Fibroblast of lung (primary cell): ENCODE data around the gene C11orf58. TPM values are rescaled to one million over a fixed set of nuclear protein-coding genes. Genes with fewer than 3 reads are reported as not detected.
A peak's percentile ranks its signal among the peaks of the same experiment; 100 is the strongest.

Experiments used
- DNase-seq, 2 donors: peaks; one replicate each; pipeline versions ENCODE4 v3.0.0 to v3.0.0-alpha.2; 2010; ENCODE audit warnings: low read depth in 2 of 2
- H2AFZ ChIP-seq: 2 replicates; pipeline ENCODE4 v1.5.1; 2012; ENCODE audit warnings: low read length, control low read depth, inconsistent platforms
- H3K27ac ChIP-seq: 2 replicates; pipeline ENCODE4 v1.5.1; 2011; ENCODE audit warnings: low read length, control low read depth; ENCODE audit not compliant: insufficient read depth
- H3K27me3 ChIP-seq: 2 replicates; pipeline ENCODE4 v1.5.1; 2011; ENCODE audit warnings: mild to moderate bottlenecking, low read length; ENCODE audit not compliant: control insufficient read depth, insufficient read depth
- H3K36me3 ChIP-seq: 2 replicates; pipeline ENCODE4 v1.5.1; 2011; ENCODE audit warnings: low read length; ENCODE audit not compliant: control insufficient read depth, insufficient read depth
- H3K4me1 ChIP-seq: 2 replicates; pipeline ENCODE4 v1.5.1; 2011; ENCODE audit warnings: low read length; ENCODE audit not compliant: control insufficient read depth, insufficient read depth; ENCODE audit errors: extremely low read depth
- H3K4me2 ChIP-seq: 2 replicates; pipeline ENCODE4 v1.5.1; 2011; ENCODE audit warnings: low read length, control low read depth; ENCODE audit not compliant: insufficient read depth; ENCODE audit errors: extremely low read depth
- H3K4me3 ChIP-seq, 4 experiments: fragments of 200-600 bp in 1 of 4; sonication (generic) in 1 of 4; replicated peaks in 1 of 4; 2 replicates each; pipeline ENCODE4 v1.5.1; 2011 to 2016; ENCODE audit warnings: low read length in 4 of 4, low read depth in 3 of 4, mild to moderate bottlenecking in 3 of 4, control low read depth in 2 of 4, inconsistent platforms in 1 of 4, mixed read lengths in 1 of 4; ENCODE audit not compliant: insufficient read depth in 1 of 4; ENCODE audit errors: control extremely low read depth in 1 of 4
- H3K79me2 ChIP-seq: 2 replicates; pipeline ENCODE4 v1.5.1; 2012; ENCODE audit warnings: mild to moderate bottlenecking, low read length, inconsistent platforms; ENCODE audit not compliant: control insufficient read depth, insufficient read depth
- H3K9ac ChIP-seq: 2 replicates; pipeline ENCODE4 v1.5.1; 2011; ENCODE audit warnings: mild to moderate bottlenecking, low read length, control low read depth; ENCODE audit not compliant: insufficient read depth
- H3K9me3 ChIP-seq: 2 replicates; pipeline ENCODE4 v1.5.1; 2012; ENCODE audit warnings: low read depth, low read length; ENCODE audit not compliant: control insufficient read depth, insufficient read depth
- H4K20me1 ChIP-seq: 2 replicates; pipeline ENCODE4 v1.5.1; 2011; ENCODE audit warnings: low read length; ENCODE audit not compliant: control insufficient read depth, insufficient read depth; ENCODE audit errors: extremely low read depth
- EZH2 ChIP-seq: IDR thresholded peaks from 2 replicates; pipeline ENCODE4 v1.5.1; 2012; ENCODE audit warnings: low read length, control low read depth, mild to moderate bottlenecking; ENCODE audit errors: missing control alignments
- polyA plus RNA-seq, 2 donors: library from polyadenylated mRNA; depleted of rRNA in 1 of 2; stranded (reverse) in 1 of 2; unstranded in 1 of 2; fragments of >200 nt; gene quantifications; 2 replicates each; pipeline ENCODE4 v1.2.1, GENCODE V29; 2011 to 2012; ENCODE audit warnings: missing spikeins in 1 of 2
- total RNA-seq: library from RNA; depleted of rRNA; stranded (reverse); fragments of >200 nt; gene quantifications from 2 replicates; pipeline ENCODE4 v1.2.1, GENCODE V29; 2014
- TF ChIP-seq, protein P1 (sequence below), 2 donors: IDR thresholded peaks in 1 of 2; conservative IDR thresholded peaks in 1 of 2; 1 replicate in 1 of 2; 2 replicates in 1 of 2; pipeline ENCODE4 v1.5.1; 2011 to 2012; ENCODE audit warnings: low read length in 2 of 2, control low read depth in 1 of 2, inconsistent platforms in 1 of 2, low read depth in 1 of 2, mild to moderate bottlenecking in 1 of 2

Gene C11orf58
- total and polyA plus RNA-seq, 2 donors (not counting 1 experiment from before 2014, with no cell fraction given): 183 to 184 TPM

- H3K27ac ChIP-seq: peak overlapping the region; percentile 98
- DNase-seq: peak in 1 of 2 donors; percentile 19
- H3K27me3 ChIP-seq: no peaks in the 10 kb centered on the region
- no peaks in the 10 kb centered on the region for H4K20me1 ChIP-seq
- H3K36me3 ChIP-seq: no peaks in the 10 kb centered on the region
- H3K4me2 ChIP-seq: peak overlapping the region; percentile 77
- H3K9me3 ChIP-seq: no peaks in the 10 kb centered on the region
- H2AFZ ChIP-seq: peak overlapping the region; percentile 89
- no peaks in the 10 kb centered on the region for H3K4me1 ChIP-seq
- peak overlapping the region; percentile 87 to 97 (median 94) for H3K4me3 ChIP-seq
- no peak for TF ChIP-seq EZH2
- TF ChIP-seq, protein P1, sequence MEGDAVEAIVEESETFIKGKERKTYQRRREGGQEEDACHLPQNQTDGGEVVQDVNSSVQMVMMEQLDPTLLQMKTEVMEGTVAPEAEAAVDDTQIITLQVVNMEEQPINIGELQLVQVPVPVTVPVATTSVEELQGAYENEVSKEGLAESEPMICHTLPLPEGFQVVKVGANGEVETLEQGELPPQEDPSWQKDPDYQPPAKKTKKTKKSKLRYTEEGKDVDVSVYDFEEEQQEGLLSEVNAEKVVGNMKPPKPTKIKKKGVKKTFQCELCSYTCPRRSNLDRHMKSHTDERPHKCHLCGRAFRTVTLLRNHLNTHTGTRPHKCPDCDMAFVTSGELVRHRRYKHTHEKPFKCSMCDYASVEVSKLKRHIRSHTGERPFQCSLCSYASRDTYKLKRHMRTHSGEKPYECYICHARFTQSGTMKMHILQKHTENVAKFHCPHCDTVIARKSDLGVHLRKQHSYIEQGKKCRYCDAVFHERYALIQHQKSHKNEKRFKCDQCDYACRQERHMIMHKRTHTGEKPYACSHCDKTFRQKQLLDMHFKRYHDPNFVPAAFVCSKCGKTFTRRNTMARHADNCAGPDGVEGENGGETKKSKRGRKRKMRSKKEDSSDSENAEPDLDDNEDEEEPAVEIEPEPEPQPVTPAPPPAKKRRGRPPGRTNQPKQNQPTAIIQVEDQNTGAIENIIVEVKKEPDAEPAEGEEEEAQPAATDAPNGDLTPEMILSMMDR (conservative IDR thresholded peaks at IDR 0.05 in 1 of 2, IDR thresholded peaks at IDR 0.05 in 1 of 2; ENCODE audit: low read depth in 1 of 2, low read length in 2 of 2): no peak
- H3K79me2 ChIP-seq: peaks cover 42% of the 10 kb centered on the region
- H3K9ac ChIP-seq: peak overlapping the region; percentile 92
Measured at GRCh38 chr11:16737818-16738192, 642 bp upstream of the C11orf58 start.

GRCh38 chr11:16738947-16739815 lies 734 bp downstream of the C11orf58 start:
- peak overlapping the region; percentile 87 to 97 (median 94) for H3K4me3 ChIP-seq
- no peaks in the 10 kb centered on the region for H3K27me3 ChIP-seq
- H3K79me2 ChIP-seq: peaks cover 52% of the 10 kb centered on the region
- TF ChIP-seq EZH2: no peak
- TF ChIP-seq, protein P1 (conservative IDR thresholded peaks at IDR 0.05 in 1 of 2, IDR thresholded peaks at IDR 0.05 in 1 of 2; ENCODE audit: low read depth in 1 of 2, low read length in 2 of 2): no peak
- peak; percentile 26 to 40 for DNase-seq
- peak overlapping the region; percentile 98 for H3K27ac ChIP-seq
- no peaks in the 10 kb centered on the region for H4K20me1 ChIP-seq
- no peaks in the 10 kb centered on the region for H3K4me1 ChIP-seq
- H3K36me3 ChIP-seq: no peaks in the 10 kb centered on the region
- H3K9me3 ChIP-seq: no peaks in the 10 kb centered on the region
- H3K4me2 ChIP-seq: peak overlapping the region; percentile 79
- H3K9ac ChIP-seq: peak overlapping the region; percentile 92
- H2AFZ ChIP-seq: peak overlapping the region; percentile 69

DNA sequence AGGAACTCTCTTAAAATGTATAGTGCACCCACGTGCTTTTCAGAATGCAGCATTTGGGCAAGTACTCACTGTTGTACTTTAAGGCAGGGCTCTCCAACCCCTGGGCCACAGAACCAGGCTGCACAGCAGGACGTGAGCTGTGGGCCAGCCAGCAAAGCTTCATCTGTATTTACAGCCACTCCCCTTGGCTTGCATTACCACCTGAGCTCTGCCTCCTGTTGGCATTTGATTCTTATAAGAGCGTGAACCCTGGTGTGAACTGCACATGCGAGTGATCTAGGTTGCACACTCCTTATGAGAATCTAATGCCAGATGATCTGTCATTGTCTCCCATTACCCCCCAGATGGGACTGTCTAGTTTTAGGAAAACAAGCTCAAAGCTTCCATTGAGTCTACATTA lies 3.0 kb downstream of the C11orf58 start:
- Histone ChIP-seq H3K4me2 (no peak overlapping the region), H2AFZ (no peak overlapping the region)
- TF ChIP-seq, protein P1 (conservative IDR thresholded peaks at IDR 0.05 in 1 of 2, IDR thresholded peaks at IDR 0.05 in 1 of 2; ENCODE audit: low read depth in 1 of 2, low read length in 2 of 2): no peak
- no peak for TF ChIP-seq EZH2

More for the DNA sequence above, 3.0 kb downstream of the C11orf58 start:
- no peaks in the 10 kb centered on the region for H4K20me1 ChIP-seq
- no peak for DNase-seq
- no peak overlapping the region for H3K4me3 ChIP-seq
- H3K9ac ChIP-seq: no peak overlapping the region
- no peak overlapping the region for H3K27ac ChIP-seq
- peaks cover 65% of the 10 kb centered on the region for H3K79me2 ChIP-seq
- H3K36me3 ChIP-seq: peaks cover 2% of the 10 kb centered on the region
- H3K4me1 ChIP-seq: no peaks in the 10 kb centered on the region
- H3K9me3 ChIP-seq: no peaks in the 10 kb centered on the region
- H3K27me3 ChIP-seq: no peaks in the 10 kb centered on the region
